Measurements from ENCODE around the gene GRM2. TPM values are rescaled to one million over a fixed set of nuclear protein-coding genes. Genes with fewer than 3 reads are reported as not detected.

Gene GRM2
- total RNA-seq: under 1 TPM; 0.37 to 0.46 TPM

GRCh38 chr3:51706788-51707731 is at the start of gene GRM2:
Gene GRM2, plus strand, starts transcription at chr3:51707068. Its CDS starts 1,916 bp downstream, at chr3:51708984.
- H3K9me3 Mint-ChIP-seq: peaks cover 2% of the 10 kb centered on the region
- H3K36me3 Mint-ChIP-seq: peaks cover 4% of the 10 kb centered on the region
- no peak within 1 kb of the TSS for H3K27ac Mint-ChIP-seq
- H3K4me1 Mint-ChIP-seq: peaks cover 19% of the 10 kb centered on the region
- no peak within 1 kb of the TSS for H3K4me3 Mint-ChIP-seq
- peak; percentile 45 for DNase-seq
- H3K27me3 Mint-ChIP-seq: peaks cover 5% of the 10 kb centered on the region

GRCh38 chr3:51657234-51657633 is 49.6 kb upstream of the GRM2 start:
- Mint-ChIP-seq H3K27ac (no peak overlapping the region), H3K27me3 (no peaks in the 10 kb centered on the region), H3K36me3 (peaks cover 26% of the 10 kb centered on the region), H3K4me3 (no peak overlapping the region), H3K4me1 (no peaks in the 10 kb centered on the region), H3K9me3 (peaks cover 3% of the 10 kb centered on the region)
- DNase-seq: no peak

GRCh38 chr3:51659942-51660341 is 46.9 kb upstream of the GRM2 start:
- peaks cover 2% of the 10 kb centered on the region for H3K4me1 Mint-ChIP-seq
- H3K27me3 Mint-ChIP-seq: no peaks in the 10 kb centered on the region
- no peak overlapping the region for H3K4me3 Mint-ChIP-seq
- no peaks in the 10 kb centered on the region for H3K9me3 Mint-ChIP-seq
- DNase-seq: no peak
- peaks cover 19% of the 10 kb centered on the region for H3K36me3 Mint-ChIP-seq
- no peak overlapping the region for H3K27ac Mint-ChIP-seq

GRCh38 chr3:51662456-51662855 is 44.4 kb upstream of the GRM2 start:
- no peak for DNase-seq
- Mint-ChIP-seq H3K9me3 (no peaks in the 10 kb centered on the region), H3K27me3 (no peaks in the 10 kb centered on the region), H3K36me3 (peaks cover 14% of the 10 kb centered on the region), H3K4me1 (peaks cover 2% of the 10 kb centered on the region), H3K4me3 (no peak overlapping the region), H3K27ac (no peak overlapping the region)

- H3K27me3 Mint-ChIP-seq: no peaks in the 10 kb centered on the region
- H3K27ac Mint-ChIP-seq: no peak overlapping the region
- DNase-seq: no peak
- no peaks in the 10 kb centered on the region for H3K9me3 Mint-ChIP-seq
- H3K4me3 Mint-ChIP-seq: no peak overlapping the region
- no peaks in the 10 kb centered on the region for H3K36me3 Mint-ChIP-seq
- peaks cover 34% of the 10 kb centered on the region for H3K4me1 Mint-ChIP-seq
These were observed 38.1 kb upstream of the GRM2 start for GRCh38 chr3:51668756-51669155.

- peaks cover 40% of the 10 kb centered on the region for H3K4me1 Mint-ChIP-seq
- H3K9me3 Mint-ChIP-seq: no peaks in the 10 kb centered on the region
- H3K27me3 Mint-ChIP-seq: no peaks in the 10 kb centered on the region
These were observed 37.4 kb upstream of the GRM2 start for GRCh38 chr3:51669241-51670052.

GRCh38 chr3:51670053-51670822 is 36.6 kb upstream of the GRM2 start:
- peak overlapping the region; percentile 70 for H3K4me3 Mint-ChIP-seq
- H3K27me3 Mint-ChIP-seq: no peaks in the 10 kb centered on the region
- no peaks in the 10 kb centered on the region for H3K9me3 Mint-ChIP-seq
- peaks cover 7% of the 10 kb centered on the region for H3K36me3 Mint-ChIP-seq
- DNase-seq: no peak
- peaks cover 47% of the 10 kb centered on the region for H3K4me1 Mint-ChIP-seq
- peak overlapping the region; percentile 28 for H3K27ac Mint-ChIP-seq

More at GRCh38 chr3:51669241-51670052, 37.4 kb upstream of the GRM2 start:
- DNase-seq: peak; percentile 79
- H3K27ac Mint-ChIP-seq: peak overlapping the region; percentile 68
- H3K36me3 Mint-ChIP-seq: no peaks in the 10 kb centered on the region
- peak overlapping the region; percentile 70 for H3K4me3 Mint-ChIP-seq

GRCh38 chr3:51670823-51671733 is 35.8 kb upstream of the GRM2 start, which contains the start of gene TEX264:
Gene TEX264, plus strand, starts transcription at chr3:51671252. Its CDS starts 3,053 bp downstream, at chr3:51674305.
- H3K9me3 Mint-ChIP-seq: no peaks in the 10 kb centered on the region
- peaks cover 14% of the 10 kb centered on the region for H3K36me3 Mint-ChIP-seq
- H3K4me1 Mint-ChIP-seq: peaks cover 55% of the 10 kb centered on the region
- no peaks in the 10 kb centered on the region for H3K27me3 Mint-ChIP-seq
- H3K4me3 Mint-ChIP-seq: peak within 1 kb of the TSS; percentile 86
- H3K27ac Mint-ChIP-seq: peak within 1 kb of the TSS; percentile 88
- DNase-seq: peak; percentile 95

- Mint-ChIP-seq H3K36me3 (peaks cover 18% of the 10 kb centered on the region), H3K27ac (peak overlapping the region; percentile 88), H3K27me3 (no peaks in the 10 kb centered on the region), H3K9me3 (no peaks in the 10 kb centered on the region), H3K4me1 (peaks cover 63% of the 10 kb centered on the region), H3K4me3 (peak overlapping the region; percentile 86)
- DNase-seq: peak; percentile 67
These were observed 35.0 kb upstream of the GRM2 start for GRCh38 chr3:51671734-51672475.

GRCh38 chr3:51673181-51673801 is 33.6 kb upstream of the GRM2 start:
- Mint-ChIP-seq H3K9me3 (no peaks in the 10 kb centered on the region), H3K4me1 (peaks cover 68% of the 10 kb centered on the region), H3K36me3 (peaks cover 18% of the 10 kb centered on the region), H3K4me3 (peak overlapping the region; percentile 71), H3K27me3 (no peaks in the 10 kb centered on the region), H3K27ac (no peak overlapping the region)
- no peak for DNase-seq

- Mint-ChIP-seq H3K36me3 (peaks cover 18% of the 10 kb centered on the region), H3K27me3 (no peaks in the 10 kb centered on the region), H3K4me1 (peaks cover 72% of the 10 kb centered on the region), H3K9me3 (no peaks in the 10 kb centered on the region), H3K27ac (no peak overlapping the region), H3K4me3 (peak overlapping the region; percentile 71)
- no peak for DNase-seq
These were observed 32.8 kb upstream of the GRM2 start for GRCh38 chr3:51673802-51674654.

GRCh38 chr3:51675201-51675611 is 31.7 kb upstream of the GRM2 start:
- no peaks in the 10 kb centered on the region for H3K27me3 Mint-ChIP-seq
- H3K27ac Mint-ChIP-seq: peak overlapping the region; percentile 47
- H3K4me3 Mint-ChIP-seq: no peak overlapping the region
- no peaks in the 10 kb centered on the region for H3K9me3 Mint-ChIP-seq
- H3K36me3 Mint-ChIP-seq: peaks cover 18% of the 10 kb centered on the region
- no peak for DNase-seq
- peaks cover 65% of the 10 kb centered on the region for H3K4me1 Mint-ChIP-seq

All from activated naive CD8-positive, alpha-beta T cell treated with anti-CD3 and anti-CD28 coated beads for 36 hours (primary cell).